Stimulated activated CD4-positive, alpha-beta T cell treated with anti-CD3 and anti-CD28 coated beads, Interleukin-4, amount 100 ng/mL, for 24 hours (primary cell): Measurements from ENCODE around the gene RAB31.

Source experiments
- DNase-seq: peaks from one replicate; pipeline ENCODE4 v3.0.0-alpha.2; 2020

The RAB31 gene

GRCh38 chr18:9714266-9715087, 6.4 kb downstream of the RAB31 start:
- no peak for DNase-seq

- no peak for DNase-seq
Observed at GRCh38 chr18:9715088-9715343, 6.9 kb downstream of the RAB31 start.

GRCh38 chr18:9715978-9716774, 8.1 kb downstream of the RAB31 start:
- DNase-seq: no peak

GRCh38 chr18:9716780-9717563, 8.9 kb downstream of the RAB31 start:
- no peak for DNase-seq

- DNase-seq: no peak
Observed at GRCh38 chr18:9719421-9719981, 11.4 kb downstream of the RAB31 start.

- no peak for DNase-seq
Observed at GRCh38 chr18:9720327-9720726, 12.2 kb downstream of the RAB31 start.

GRCh38 chr18:9721893-9722550, 13.9 kb downstream of the RAB31 start:
- DNase-seq: no peak

- no peak for DNase-seq
Observed at GRCh38 chr18:9722691-9723090, 14.6 kb downstream of the RAB31 start.

- no peak for DNase-seq
Observed at GRCh38 chr18:9724797-9725585, 16.9 kb downstream of the RAB31 start.

GRCh38 chr18:9726175-9726574, 18.1 kb downstream of the RAB31 start:
- DNase-seq: no peak

GRCh38 chr18:9726936-9727335, 18.8 kb downstream of the RAB31 start:
- DNase-seq: no peak

GRCh38 chr18:9730786-9731185, 22.7 kb downstream of the RAB31 start:
- DNase-seq: no peak

- DNase-seq: no peak
Observed at GRCh38 chr18:9731380-9731779, 23.3 kb downstream of the RAB31 start.

- no peak for DNase-seq
Observed at GRCh38 chr18:9732031-9732430, 23.9 kb downstream of the RAB31 start.

GRCh38 chr18:9734189-9734588, 26.1 kb downstream of the RAB31 start:
- DNase-seq: no peak

- DNase-seq: no peak
Observed at GRCh38 chr18:9735238-9735637, 27.1 kb downstream of the RAB31 start.

GRCh38 chr18:9735879-9736278, 27.8 kb downstream of the RAB31 start:
- DNase-seq: no peak

- no peak for DNase-seq
Observed at GRCh38 chr18:9736286-9736835, 28.3 kb downstream of the RAB31 start.

- no peak for DNase-seq
Observed at GRCh38 chr18:9737006-9737405, 28.9 kb downstream of the RAB31 start.

- DNase-seq: no peak
Observed at GRCh38 chr18:9737472-9738121, 29.5 kb downstream of the RAB31 start.
